WTC11 (cell line): ENCODE data around the gene CLP1. TPM values are rescaled to one million over a fixed set of nuclear protein-coding genes. Genes with fewer than 3 reads are reported as not detected.

ENCODE experiments used
- ATAC-seq: fragments of 200-7000 bp; cut with Tn5 transposase; 2 replicates; pipeline ENCODE4 v1.10.0; 2021; ENCODE audit warnings: mild to moderate bottlenecking, moderate library complexity
- CTCF ChIA-PET: fragments of 300-600 bp; sonication (Branson Sonifier 250); formaldehyde crosslinking; loops from one replicate; lab custom pipeline; 2021; ENCODE audit warnings: antibody characterized with exemption; lab: Charles Lee
- POLR2A ChIA-PET: fragments of 350-600 bp; sonication (Branson Sonifier 250); formaldehyde crosslinking; loops from one replicate; lab custom pipeline; 2021; ENCODE audit warnings: antibody characterized with exemption; lab: Charles Lee
- DNase-seq: peaks from one replicate; pipeline ENCODE4 v3.0.0; 2021; ENCODE audit warnings: low spot score
- H3K27ac Mint-ChIP-seq: 2 replicates; pipeline ENCODE4 v1.8.0; 2021; ENCODE audit warnings: mixed read lengths
- H3K27me3 Mint-ChIP-seq: 2 replicates; pipeline ENCODE4 v1.8.0; 2021; ENCODE audit warnings: low read depth, mild to moderate bottlenecking, moderate library complexity, mixed read lengths
- H3K36me3 Mint-ChIP-seq: 2 replicates; pipeline ENCODE4 v1.8.0; 2021; ENCODE audit warnings: mixed read lengths
- H3K4me1 Mint-ChIP-seq: 2 replicates; pipeline ENCODE4 v1.8.0; 2022; ENCODE audit warnings: mixed read lengths
- H3K4me3 Mint-ChIP-seq: 2 replicates; pipeline ENCODE4 v1.8.0; 2021; ENCODE audit warnings: mild to moderate bottlenecking, moderate library complexity, mixed read lengths
- H3K9me3 Mint-ChIP-seq: 2 replicates; pipeline ENCODE4 v1.8.0; 2021; ENCODE audit warnings: mixed read lengths
- AFF4 ChIP-seq: sonication (generic); formaldehyde crosslinking; IDR thresholded peaks from 2 replicates; pipeline ENCODE4 v1.8.1; 2023; ENCODE audit warnings: mild to moderate bottlenecking, missing genetic modification reagents, borderline replicate concordance
- CREB1 ChIP-seq: sonication (generic); formaldehyde crosslinking; IDR thresholded peaks from 2 replicates; pipeline ENCODE4 v1.8.0; 2023; ENCODE audit warnings: mild to moderate bottlenecking, missing genetic modification reagents
- E2F5 ChIP-seq: sonication (generic); formaldehyde crosslinking; IDR thresholded peaks from 2 replicates; pipeline ENCODE4 v1.8.1; 2022; ENCODE audit warnings: mild to moderate bottlenecking, moderate library complexity, missing genetic modification reagents
- ELF4 ChIP-seq: sonication (generic); formaldehyde crosslinking; IDR thresholded peaks from 2 replicates; pipeline ENCODE4 v1.8.1; 2022; ENCODE audit warnings: low read depth, mild to moderate bottlenecking, moderate library complexity, missing genetic modification reagents
- GTF2I ChIP-seq: fragments of 250-450 bp; sonication (Bioruptor Pico); conservative IDR thresholded peaks from 2 replicates; pipeline ENCODE4 v1.4.0; 2021; ENCODE audit warnings: mild to moderate bottlenecking
- NR2C2 ChIP-seq: sonication (generic); formaldehyde crosslinking; IDR thresholded peaks from 2 replicates; pipeline ENCODE4 v1.8.0; 2022; ENCODE audit warnings: mild to moderate bottlenecking, missing genetic modification reagents
- PREB ChIP-seq: sonication (generic); formaldehyde crosslinking; IDR thresholded peaks from 2 replicates; pipeline ENCODE4 v1.8.1; 2022; ENCODE audit warnings: mild to moderate bottlenecking, missing genetic modification reagents, moderate library complexity, borderline replicate concordance
- PRRX2 ChIP-seq: fragments of 250-450 bp; sonication (Bioruptor Pico); IDR thresholded peaks from 2 replicates; pipeline ENCODE4 v1.8.0; 2021; ENCODE audit warnings: mild to moderate bottlenecking
- RORB ChIP-seq: fragments of 250-450 bp; sonication (Bioruptor Pico); IDR thresholded peaks from 2 replicates; pipeline ENCODE4 v1.9.0; 2021; ENCODE audit warnings: mild to moderate bottlenecking
- ZBTB21 ChIP-seq: sonication (generic); formaldehyde crosslinking; IDR thresholded peaks from 2 replicates; pipeline ENCODE4 v1.8.1; 2023; ENCODE audit warnings: mild to moderate bottlenecking, missing genetic modification reagents, borderline replicate concordance
- ZMAT4 ChIP-seq: fragments of 250-450 bp; sonication (Bioruptor Pico); IDR thresholded peaks from 2 replicates; pipeline ENCODE4 v1.9.0; 2021; ENCODE audit warnings: mild to moderate bottlenecking
- ZNF138 ChIP-seq: sonication (generic); formaldehyde crosslinking; conservative IDR thresholded peaks from 2 replicates; pipeline ENCODE4 v1.8.1; 2022; ENCODE audit warnings: mild to moderate bottlenecking, moderate library complexity, missing genetic modification reagents
- ZNF219 ChIP-seq: sonication (generic); formaldehyde crosslinking; IDR thresholded peaks from 2 replicates; pipeline ENCODE4 v1.8.0; 2023; ENCODE audit warnings: missing genetic modification reagents, mild to moderate bottlenecking, borderline replicate concordance
- ZNF425 ChIP-seq: fragments of 250-450 bp; sonication (Bioruptor Pico); conservative IDR thresholded peaks from 2 replicates; pipeline ENCODE4 v1.9.0; 2021; ENCODE audit warnings: mild to moderate bottlenecking
- ZNF512 ChIP-seq: sonication (generic); formaldehyde crosslinking; IDR thresholded peaks from 2 replicates; pipeline ENCODE4 v1.8.1; 2022; ENCODE audit warnings: missing genetic modification reagents, borderline replicate concordance
- ZNF532 ChIP-seq: fragments of 250-450 bp; sonication (Bioruptor Pico); IDR thresholded peaks from 2 replicates; pipeline ENCODE4 v1.9.0; 2021; ENCODE audit warnings: mild to moderate bottlenecking, borderline replicate concordance
- ZNF671 ChIP-seq: fragments of 250-450 bp; sonication (Bioruptor Pico); IDR thresholded peaks from 2 replicates; pipeline ENCODE4 v1.8.0; 2021; ENCODE audit warnings: mild to moderate bottlenecking
- total RNA-seq: library from RNA; stranded (reverse); gene quantifications from 3 replicates; pipeline ENCODE4 v1.2.3, GENCODE V29; 2021
- TF ChIP-seq, protein P1 (sequence below): sonication (generic); formaldehyde crosslinking; IDR thresholded peaks from 2 replicates; pipeline ENCODE4 v1.8.1; 2023; ENCODE audit warnings: mild to moderate bottlenecking, missing genetic modification reagents
- TF ChIP-seq, protein P2 (sequence below): sonication (generic); formaldehyde crosslinking; IDR thresholded peaks from 2 replicates; pipeline ENCODE4 v1.8.0; 2023; ENCODE audit warnings: missing genetic modification reagents

CLP1 gene
- total RNA-seq, 1 experiment from 2014 or later: 26.3 TPM

GRCh38 chr11:57615308-57615707, 42.3 kb upstream of the CLP1 start (continued):
- TF ChIP-seq PRRX2 (no peak), ZNF138 (CRISPR knock-in tag) (no peak), ZMAT4 (CRISPR knock-in tag) (no peak), AFF4 (CRISPR knock-in tag) (no peak), ZNF671 (CRISPR knock-in tag) (no peak), ZNF425 (CRISPR knock-in tag) (no peak), CREB1 (CRISPR knock-in tag) (no peak)
- TF ChIP-seq, protein P1, sequence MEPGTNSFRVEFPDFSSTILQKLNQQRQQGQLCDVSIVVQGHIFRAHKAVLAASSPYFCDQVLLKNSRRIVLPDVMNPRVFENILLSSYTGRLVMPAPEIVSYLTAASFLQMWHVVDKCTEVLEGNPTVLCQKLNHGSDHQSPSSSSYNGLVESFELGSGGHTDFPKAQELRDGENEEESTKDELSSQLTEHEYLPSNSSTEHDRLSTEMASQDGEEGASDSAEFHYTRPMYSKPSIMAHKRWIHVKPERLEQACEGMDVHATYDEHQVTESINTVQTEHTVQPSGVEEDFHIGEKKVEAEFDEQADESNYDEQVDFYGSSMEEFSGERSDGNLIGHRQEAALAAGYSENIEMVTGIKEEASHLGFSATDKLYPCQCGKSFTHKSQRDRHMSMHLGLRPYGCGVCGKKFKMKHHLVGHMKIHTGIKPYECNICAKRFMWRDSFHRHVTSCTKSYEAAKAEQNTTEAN (CRISPR knock-in tag): no peak
- TF ChIP-seq, protein P2, sequence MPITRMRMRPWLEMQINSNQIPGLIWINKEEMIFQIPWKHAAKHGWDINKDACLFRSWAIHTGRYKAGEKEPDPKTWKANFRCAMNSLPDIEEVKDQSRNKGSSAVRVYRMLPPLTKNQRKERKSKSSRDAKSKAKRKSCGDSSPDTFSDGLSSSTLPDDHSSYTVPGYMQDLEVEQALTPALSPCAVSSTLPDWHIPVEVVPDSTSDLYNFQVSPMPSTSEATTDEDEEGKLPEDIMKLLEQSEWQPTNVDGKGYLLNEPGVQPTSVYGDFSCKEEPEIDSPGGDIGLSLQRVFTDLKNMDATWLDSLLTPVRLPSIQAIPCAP (CRISPR knock-in tag): no peak

- CTCF ChIA-PET: interaction anchor here (1.0 kb wide), 1 partner anchor 49 kb away, joined by 3 read pairs; the partner anchor contains the start of gene UBE2L6
- Mint-ChIP-seq H3K27me3 (peaks cover 3% of the 10 kb centered on the region; the same call in 1 of the 2 replicates), H3K36me3 (peaks cover 37% of the 10 kb centered on the region), H3K27ac (no peak overlapping the region), H3K4me1 (peaks cover 3% of the 10 kb centered on the region; the same call in 1 of the 2 replicates), H3K4me3 (no peak overlapping the region), H3K9me3 (peaks cover 25% of the 10 kb centered on the region)
- ATAC-seq (no peak), DNase-seq (no peak)
- POLR2A ChIA-PET: no interaction called here
- no peak for TF ChIP-seq ZNF512
- TF ChIP-seq E2F5 (CRISPR knock-in tag): no peak
- TF ChIP-seq RORB: no peak
- no peak for TF ChIP-seq PREB (CRISPR knock-in tag)
- TF ChIP-seq ZNF219 (CRISPR knock-in tag): no peak
- no peak for TF ChIP-seq NR2C2 (CRISPR knock-in tag)
- no peak for TF ChIP-seq ZNF671 (CRISPR knock-in tag)
- no peak for TF ChIP-seq GTF2I (CRISPR knock-in tag)
- TF ChIP-seq ZNF532 (CRISPR knock-in tag): no peak
- no peak for TF ChIP-seq ELF4 (CRISPR knock-in tag)
- TF ChIP-seq ZBTB21 (CRISPR knock-in tag): no peak
These were observed 41.0 kb upstream of the CLP1 start for GRCh38 chr11:57616595-57616994.
